Psoas muscle (tissue), 8 donors: ENCODE data around the gene LARP1. TPM values are rescaled to one million over a fixed set of nuclear protein-coding genes. Genes with fewer than 3 reads are reported as not detected.

Experiments
- ATAC-seq, 4 donors: fragments of 200-7000 bp; cut with Tn5 transposase; one replicate each; pipeline ENCODE4 v1.9.1; 2020; ENCODE audit warnings: moderate library complexity in 3 of 4, mild to moderate bottlenecking in 2 of 4
- DNase-seq, 2 donors: peaks; one replicate each; pipeline ENCODE4 v3.0.0-alpha.2; 2020
- H3K27ac ChIP-seq: fragments of 200-600 bp; one replicate; pipeline ENCODE4 v1.8.0; 2022
- H3K27me3 ChIP-seq, 3 donors: fragments of 200-600 bp in 1 of 3; one replicate each; pipeline versions ENCODE4 v1.6.1 to v1.8.0; 2013 to 2022; ENCODE audit warnings: low read length in 2 of 3, mild to moderate bottlenecking in 2 of 3, moderate library complexity in 1 of 3; ENCODE audit not compliant: insufficient read depth in 3 of 3
- H3K36me3 ChIP-seq, 2 donors: fragments of 200-600 bp in 1 of 2; one replicate each; pipeline versions ENCODE4 v1.6.1 to v1.8.0; 2013 to 2022; ENCODE audit warnings: low read depth in 1 of 2, mild to moderate bottlenecking in 1 of 2, moderate library complexity in 1 of 2; ENCODE audit not compliant: insufficient read depth in 1 of 2
- H3K4me1 ChIP-seq: fragments of 200-600 bp; one replicate; pipeline ENCODE4 v1.8.0; 2022
- H3K4me3 ChIP-seq: fragments of 200-600 bp; one replicate; pipeline ENCODE4 v1.8.0; 2022; ENCODE audit warnings: mild to moderate bottlenecking
- H3K9me3 ChIP-seq: fragments of 200-600 bp; one replicate; pipeline ENCODE4 v1.8.0; 2022
- WGBS, 3 donors: extraction: QIAGEN DNeasy Blood & Tissue Kit; methylation state at CpG; one replicate each; pipeline versions ENCODE4 v1.1.6 to v1.1.7; 2013; 5-methylcytosine and 5-hydroxymethylcytosine counted together
- intact Hi-C, 2 donors: fragments of 100-400 bp; cut with DNase I; formaldehyde crosslinking; loops; one replicate each; pipeline versions ENCODE4 v1.11.0 to v1.14.2; 2022
- polyA plus RNA-seq, 3 donors: library from polyadenylated mRNA; stranded (reverse); fragments of 200-250 nt; gene quantifications; one replicate each; pipeline ENCODE4 v1.2.3, GENCODE V29; 2013
- total RNA-seq, 4 donors: library from RNA; stranded (reverse); fragmentation: NEBNext Ultra II Directional in 2 of 4; extraction: Animal tissue kit (Norgen Biotek cat#: 25700) in 2 of 4; gene quantifications; one replicate each; pipeline versions ENCODE4 v1.2.1 to v1.2.4, GENCODE V29; 2021 to 2023
- TF ChIP-seq, protein P1 (sequence below): fragments of 200-600 bp; IDR thresholded peaks from one replicate; pipeline ENCODE4 v1.8.0; 2022; ENCODE audit warnings: antibody characterized with exemption
- donor health status: healthy with polysubstance abuse.
- donor health status: DM: no; HTN: no; CAD: no; lungs with moderate emphysema.
- donor health status: Bipolar disorder and iron deficiency.
- donor health status: healthy.
- donor health status: DM: yes; HTN: yes; CAD: no.
- donor health status: DM: no; HTN: no; CAD: no.
- donor health status: DM: no; HTN: no; CAD: no.
- donor health status: DM: yes; HTN: yes; CAD: no.

Gene LARP1
- total and polyA plus RNA-seq, 7 donors, result 34.1 to 173 (median 108) TPM

GRCh38 chr5:154851351-154851750 lies 96.2 kb downstream of the LARP1 start:
- 84 to 91% (median 88%) methylated on average over 3 of the region's 3 CpGs for WGBS, 3 donors
- DNase-seq (no peak), ATAC-seq (no peak)
- intact Hi-C loops, result no loop called here
- H3K27me3 ChIP-seq, result no peaks in the 10 kb centered on the region
- H3K36me3 ChIP-seq, result no peaks in the 10 kb centered on the region
- TF ChIP-seq, protein P1, sequence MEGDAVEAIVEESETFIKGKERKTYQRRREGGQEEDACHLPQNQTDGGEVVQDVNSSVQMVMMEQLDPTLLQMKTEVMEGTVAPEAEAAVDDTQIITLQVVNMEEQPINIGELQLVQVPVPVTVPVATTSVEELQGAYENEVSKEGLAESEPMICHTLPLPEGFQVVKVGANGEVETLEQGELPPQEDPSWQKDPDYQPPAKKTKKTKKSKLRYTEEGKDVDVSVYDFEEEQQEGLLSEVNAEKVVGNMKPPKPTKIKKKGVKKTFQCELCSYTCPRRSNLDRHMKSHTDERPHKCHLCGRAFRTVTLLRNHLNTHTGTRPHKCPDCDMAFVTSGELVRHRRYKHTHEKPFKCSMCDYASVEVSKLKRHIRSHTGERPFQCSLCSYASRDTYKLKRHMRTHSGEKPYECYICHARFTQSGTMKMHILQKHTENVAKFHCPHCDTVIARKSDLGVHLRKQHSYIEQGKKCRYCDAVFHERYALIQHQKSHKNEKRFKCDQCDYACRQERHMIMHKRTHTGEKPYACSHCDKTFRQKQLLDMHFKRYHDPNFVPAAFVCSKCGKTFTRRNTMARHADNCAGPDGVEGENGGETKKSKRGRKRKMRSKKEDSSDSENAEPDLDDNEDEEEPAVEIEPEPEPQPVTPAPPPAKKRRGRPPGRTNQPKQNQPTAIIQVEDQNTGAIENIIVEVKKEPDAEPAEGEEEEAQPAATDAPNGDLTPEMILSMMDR, result no peak
- no peaks in the 10 kb centered on the region for H3K9me3 ChIP-seq
- H3K4me1 ChIP-seq, result peaks cover 18% of the 10 kb centered on the region
- no peak overlapping the region for H3K4me3 ChIP-seq
- H3K27ac ChIP-seq, result peak overlapping the region; percentile 64

- Histone ChIP-seq H3K4me1 (peaks cover 27% of the 10 kb centered on the region), H3K27me3 (no peaks in the 10 kb centered on the region), H3K4me3 (peak overlapping the region; percentile 76), H3K27ac (peak overlapping the region; percentile 98), H3K9me3 (no peaks in the 10 kb centered on the region), H3K36me3 (no peaks in the 10 kb centered on the region)
- TF ChIP-seq, protein P1, result peak; percentile 24
- 0 to 1% (median 0%) methylated on average over 56 to 59 of the region's 59 CpGs for WGBS, 3 donors
- intact Hi-C loops, result loop anchor here (5.0 kb wide), 1 partner anchor 100 kb away; the partner anchor contains the start of gene LARP1 (in 2 of the 2)
- DNase-seq (peak; percentile 96 to 98), ATAC-seq (peak; percentile 84 to 89 (median 86))
Measured at GRCh38 chr5:154857530-154858296, 102.5 kb downstream of the LARP1 start.

GRCh38 chr5:154858297-154858971 lies 103.3 kb downstream of the LARP1 start, which contains the start of gene CNOT8:
Gene CNOT8, plus strand, starts transcription at chr5:154858627. Its CDS starts 4,652 bp downstream, at chr5:154863279.
- Histone ChIP-seq H3K4me1 (peaks cover 32% of the 10 kb centered on the region), H3K9me3 (no peaks in the 10 kb centered on the region)

GRCh38 chr5:154858972-154859871 lies 104.0 kb downstream of the LARP1 start:
- TF ChIP-seq, protein P1, result no peak
- ATAC-seq, result no peak
- DNase-seq, result no peak
- no peaks in the 10 kb centered on the region for H3K9me3 ChIP-seq
- WGBS, 3 donors, result 2 to 3% (median 3%) methylated on average over 26 of the region's 26 CpGs
- H3K27ac ChIP-seq, result peak overlapping the region; percentile 98
- H3K36me3 ChIP-seq, result peaks cover 0 to 11% of the 10 kb centered on the region in 2 donors
- peaks cover 35% of the 10 kb centered on the region for H3K4me1 ChIP-seq
- H3K27me3 ChIP-seq, result no peaks in the 10 kb centered on the region
- intact Hi-C loops, result loop anchor here (5.0 kb wide), 1 partner anchor 102 kb away; the partner anchor contains the start of gene LARP1 (in 2 of the 2)
- H3K4me3 ChIP-seq, result peak overlapping the region; percentile 76

More at GRCh38 chr5:154858297-154858971, 103.3 kb downstream of the LARP1 start, which contains the start of gene CNOT8:
- no peaks in the 10 kb centered on the region for H3K27me3 ChIP-seq
- H3K36me3 ChIP-seq, result peaks cover 0 to 3% of the 10 kb centered on the region in 2 donors
- H3K27ac ChIP-seq, result peak within 1 kb of the TSS; percentile 98
- 0 to 1% (median 0%) methylated on average over 50 to 65 of the region's 65 CpGs for WGBS, 3 donors
- ATAC-seq (peak; percentile 91 to 96 (median 92)), DNase-seq (peak; percentile 99)
- TF ChIP-seq, protein P1, result no peak
- intact Hi-C loops, result loop anchor here (5.0 kb wide), 1 partner anchor 101 kb away; the partner anchor contains the start of gene LARP1 (in 2 of the 2)
- H3K4me3 ChIP-seq, result peak within 1 kb of the TSS; percentile 76
